CD4-positive, alpha-beta T cell treated with Interleukin-2 at 100 ng/mL for 4 hours (primary cell): ENCODE data around the gene CHRNB1.

Experiments
- DNase-seq: peaks from one replicate; pipeline ENCODE4 v3.0.0-alpha.2; 2020; ENCODE audit warnings: low spot score

Gene CHRNB1

GRCh38 chr17:7444682-7445618 is at the start of gene CHRNB1:
Gene CHRNB1, plus strand, starts transcription at chr17:7445061. Its CDS starts 67 bp downstream, at chr17:7445128.
- DNase-seq = no peak

GRCh38 chr17:7396147-7396546 is 48.7 kb upstream of the CHRNB1 start:
- DNase-seq = no peak

GRCh38 chr17:7398612-7399011 is 46.2 kb upstream of the CHRNB1 start:
- DNase-seq = no peak

GRCh38 chr17:7403043-7403726 is 41.7 kb upstream of the CHRNB1 start:
- DNase-seq = no peak

GRCh38 chr17:7403727-7403976 is 41.2 kb upstream of the CHRNB1 start:
- DNase-seq = no peak

- peak; percentile 97 for DNase-seq
Observed at GRCh38 chr17:7403977-7404736, 40.7 kb upstream of the CHRNB1 start, which contains the start of gene TMEM256. Gene TMEM256, minus strand, starts transcription at chr17:7404097. Its CDS starts 13 bp downstream, at chr17:7404084.

- DNase-seq = peak; percentile 67
Observed at GRCh38 chr17:7404737-7405349, 40.0 kb upstream of the CHRNB1 start.

- DNase-seq = no peak
Observed at GRCh38 chr17:7405350-7406234, 39.3 kb upstream of the CHRNB1 start.

- DNase-seq = no peak
Observed at GRCh38 chr17:7406235-7406825, 38.5 kb upstream of the CHRNB1 start.

GRCh38 chr17:7407082-7407481 is 37.8 kb upstream of the CHRNB1 start:
- no peak for DNase-seq

- DNase-seq = no peak
Observed at GRCh38 chr17:7407485-7408251, 37.2 kb upstream of the CHRNB1 start, which contains the start of gene NLGN2. Gene NLGN2, plus strand, starts transcription at chr17:7407845. Its CDS starts 411 bp downstream, at chr17:7408256.

- peak; percentile 19 for DNase-seq
Observed at GRCh38 chr17:7408252-7408727, 36.6 kb upstream of the CHRNB1 start.

- no peak for DNase-seq
Observed at GRCh38 chr17:7408863-7409262, 36.0 kb upstream of the CHRNB1 start.

- no peak for DNase-seq
Observed at GRCh38 chr17:7409716-7410115, 35.1 kb upstream of the CHRNB1 start.

- DNase-seq = no peak
Observed at GRCh38 chr17:7410634-7411426, 34.0 kb upstream of the CHRNB1 start.

- DNase-seq = no peak
Observed at GRCh38 chr17:7411427-7411750, 33.5 kb upstream of the CHRNB1 start.

GRCh38 chr17:7413346-7413985 is 31.4 kb upstream of the CHRNB1 start:
- no peak for DNase-seq

GRCh38 chr17:7414837-7415236 is 30.0 kb upstream of the CHRNB1 start:
- DNase-seq = no peak

- DNase-seq = no peak
Observed at GRCh38 chr17:7415784-7416183, 29.1 kb upstream of the CHRNB1 start.
